ENCODE results near the gene LITAF.

The LITAF gene

GRCh38 chr16:11633113-11633512 lies 46.4 kb upstream of the LITAF start:
- Mint-ChIP-seq H3K36me3 (ENCODE audit: low read depth) (no peaks in the 10 kb centered on the region), H3K4me3 (peak overlapping the region in 1 of 3 experiments; percentile 41), H3K27ac (peak overlapping the region; percentile 75 to 97 (median 94)), H3K9me3 (no peaks in the 10 kb centered on the region), H3K27me3 (ENCODE audit: low read depth) (peaks cover 4% of the 10 kb centered on the region), H3K4me1 (peaks cover 56% of the 10 kb centered on the region)
- no peak for TF ChIP-seq CTCF (IDR thresholded peaks at IDR 0.05; ENCODE audit: unreplicated experiment in 3 of 3)

GRCh38 chr16:11632455-11632939 lies 45.8 kb upstream of the LITAF start:
- Mint-ChIP-seq H3K27ac (peak overlapping the region; percentile 75 to 97 (median 94)), H3K4me1 (peaks cover 56% of the 10 kb centered on the region), H3K27me3 (ENCODE audit: low read depth) (peaks cover 4% of the 10 kb centered on the region), H3K36me3 (ENCODE audit: low read depth) (no peaks in the 10 kb centered on the region), H3K9me3 (no peaks in the 10 kb centered on the region), H3K4me3 (peak overlapping the region in 1 of 3 experiments; percentile 41)
- TF ChIP-seq CTCF (IDR thresholded peaks at IDR 0.05; ENCODE audit: unreplicated experiment in 3 of 3): no peak

- H3K36me3 Mint-ChIP-seq (ENCODE audit: low read depth): no peaks in the 10 kb centered on the region
- peak overlapping the region; percentile 75 to 97 (median 94) for H3K27ac Mint-ChIP-seq
- H3K27me3 Mint-ChIP-seq (ENCODE audit: low read depth): peaks cover 4% of the 10 kb centered on the region
- peaks cover 52% of the 10 kb centered on the region for H3K4me1 Mint-ChIP-seq
- no peak overlapping the region for H3K4me3 Mint-ChIP-seq
- TF ChIP-seq CTCF (IDR thresholded peaks at IDR 0.05; ENCODE audit: unreplicated experiment in 3 of 3): no peak
- H3K9me3 Mint-ChIP-seq: no peaks in the 10 kb centered on the region
Observed at GRCh38 chr16:11631214-11631613, 44.5 kb upstream of the LITAF start.

GRCh38 chr16:11630768-11631056 lies 44.0 kb upstream of the LITAF start:
- Mint-ChIP-seq H3K4me3 (no peak overlapping the region), H3K9me3 (no peaks in the 10 kb centered on the region), H3K27ac (peak overlapping the region; percentile 75 to 97 (median 94))

GRCh38 chr16:11630046-11630767 lies 43.5 kb upstream of the LITAF start:
- Mint-ChIP-seq H3K27ac (peak overlapping the region; percentile 75 to 97 (median 94)), H3K9me3 (no peaks in the 10 kb centered on the region), H3K4me3 (no peak overlapping the region), H3K4me1 (peaks cover 52% of the 10 kb centered on the region), H3K27me3 (ENCODE audit: low read depth) (no peaks in the 10 kb centered on the region), H3K36me3 (ENCODE audit: low read depth) (no peaks in the 10 kb centered on the region)
- TF ChIP-seq CTCF (IDR thresholded peaks at IDR 0.05; ENCODE audit: unreplicated experiment in 3 of 3): no peak

More at GRCh38 chr16:11630768-11631056, 44.0 kb upstream of the LITAF start:
- H3K27me3 Mint-ChIP-seq (ENCODE audit: low read depth): no peaks in the 10 kb centered on the region
- H3K4me1 Mint-ChIP-seq: peaks cover 52% of the 10 kb centered on the region
- TF ChIP-seq CTCF (IDR thresholded peaks at IDR 0.05; ENCODE audit: unreplicated experiment in 3 of 3): no peak
- no peaks in the 10 kb centered on the region for H3K36me3 Mint-ChIP-seq (ENCODE audit: low read depth)

Measured in nephron (organoid).